GM12892 (cell line): ENCODE data around the gene CNTNAP2.

Experiments used
- POLR2A ChIP-seq: IDR thresholded peaks from 2 replicates; pipeline ENCODE4 v1.6.1; 2011; ENCODE audit warnings: low read depth, low read length, control low read depth
- POLR2AphosphoS5 ChIP-seq: IDR thresholded peaks from 2 replicates; pipeline ENCODE4 v1.6.1; 2011; ENCODE audit warnings: low read depth, low read length, control low read depth
- TAF1 ChIP-seq: IDR thresholded peaks from 2 replicates; pipeline ENCODE4 v1.6.1; 2011; ENCODE audit warnings: low read depth, mild to moderate bottlenecking, control low read depth, low read length, borderline replicate concordance

- no peak for TF ChIP-seq POLR2A
- no peak for TF ChIP-seq TAF1
- TF ChIP-seq POLR2AphosphoS5, result no peak
Measured at GRCh38 chr7:146094356-146094755, 22.2 kb upstream of the CNTNAP2 start.
